ENCODE measurements around the gene OR56A1. TPM values are rescaled to one million over a fixed set of nuclear protein-coding genes. Genes with fewer than 3 reads are reported as not detected.
"Not testable (repeated sequence)": the region's sequence is repeated elsewhere in the genome, so short reads cannot be mapped to it uniquely, and the experiment has no call there.

The OR56A1 gene
- total RNA-seq, result under 1 TPM in 1 of 5 donors, not detected in 4; 0.18 TPM
- not detected for polyA plus RNA-seq
- long read RNA-seq, donor 1, result 0 reads
- long read RNA-seq, donor 2, result 0 reads
- long read RNA-seq, donor 3, result 0 reads
- long read RNA-seq, donor 4, result 0 reads
- long read RNA-seq, donor 5, result 0 reads
- long read RNA-seq, donor 6, result 0 reads
- long read RNA-seq, donor 7, partial matches to known transcripts, result 0 of 1 reads
- long read RNA-seq, donor 7, other reads (novel, unspliced or antisense), result 0 of 1 reads
- long read RNA-seq, donor 8, result 0 reads
- long read RNA-seq, donor 9, result 0 reads
- long read RNA-seq, donor 10, result 0 reads

- 71 to 91% (median 87%) methylated on average over 1 of the region's 1 CpG for WGBS, 5 donors
- DNase-seq, result no peak
- no peaks in the 10 kb centered on the region for H3K4me1 ChIP-seq
- intact Hi-C loops (cut with DNase I; ENCODE audit: low total_unique reads), result no loop called here
- no peak for TF ChIP-seq EP300 (IDR thresholded peaks at IDR 0.05)
- no peak for TF ChIP-seq POLR2AphosphoS5 (IDR thresholded peaks at IDR 0.05)
- no peak for TF ChIP-seq CTCF (IDR thresholded peaks at IDR 0.05)
- TF ChIP-seq POLR2A (IDR thresholded peaks at IDR 0.05), result no peak
- H3K4me3 ChIP-seq, result no peak within 1 kb of the TSS
- no peak within 1 kb of the TSS for H3K27ac ChIP-seq
- H3K27me3 ChIP-seq, result no peaks in the 10 kb centered on the region
- H3K36me3 ChIP-seq, result no peaks in the 10 kb centered on the region
- no peaks in the 10 kb centered on the region for H3K9me3 ChIP-seq
Observed at GRCh38 chr11:6030708-6031405, at the start of gene OR56A1. OR56A1 (minus strand) TSS chr11:6030758; CDS start chr11:6027692, 3,066 bp downstream.

DNA sequence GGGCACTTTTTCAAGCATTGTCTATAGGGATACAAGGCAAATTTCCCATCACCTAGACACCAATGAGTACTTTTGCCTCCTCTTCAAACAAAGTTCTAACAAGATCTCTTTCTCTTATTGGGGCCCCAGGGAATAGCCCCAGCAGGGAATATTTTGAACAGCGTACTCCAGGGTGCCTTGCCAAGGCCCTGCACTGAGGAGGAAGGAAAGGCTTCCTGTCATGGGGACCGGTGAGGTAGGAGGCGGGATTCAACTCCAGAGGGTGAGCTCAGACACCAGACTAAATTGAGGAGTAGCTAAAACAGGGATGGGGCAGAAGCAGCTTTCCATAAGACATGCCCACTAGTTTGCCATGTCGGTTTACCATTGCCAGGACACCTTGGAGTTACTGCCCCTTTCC lies 48.9 kb upstream of the OR56A1 start:
- no peak for DNase-seq
- WGBS, 5 donors, result 59 to 79% (median 71%) methylated on average over 4 of the region's 4 CpGs
- no peak for TF ChIP-seq EP300 (IDR thresholded peaks at IDR 0.05)
- no peak for TF ChIP-seq CTCF (IDR thresholded peaks at IDR 0.05)
- TF ChIP-seq POLR2AphosphoS5 (IDR thresholded peaks at IDR 0.05), result no peak
- no peak for TF ChIP-seq POLR2A (IDR thresholded peaks at IDR 0.05)
- no peak overlapping the region for H3K27ac ChIP-seq
- H3K4me1 ChIP-seq, result no peaks in the 10 kb centered on the region
- intact Hi-C loops (cut with DNase I; ENCODE audit: low total_unique reads), result no loop called here
- H3K4me3 ChIP-seq, result no peak overlapping the region
- H3K9me3 ChIP-seq, result peaks cover 0 to 18% (median 3%) of the 10 kb centered on the region in 4 donors
- H3K27me3 ChIP-seq, result no peaks in the 10 kb centered on the region
- no peaks in the 10 kb centered on the region for H3K36me3 ChIP-seq

GRCh38 chr11:6077723-6078122 lies 47.2 kb upstream of the OR56A1 start:
- Histone ChIP-seq H3K27me3 (no peaks in the 10 kb centered on the region), H3K4me1 (no peaks in the 10 kb centered on the region), H3K36me3 (no peaks in the 10 kb centered on the region), H3K27ac (no peak overlapping the region), H3K4me3 (no peak overlapping the region), H3K9me3 (peaks cover 0 to 18% (median 0%) of the 10 kb centered on the region in 4 donors)
- TF ChIP-seq CTCF (IDR thresholded peaks at IDR 0.05) (no peak), POLR2AphosphoS5 (IDR thresholded peaks at IDR 0.05) (no peak), EP300 (IDR thresholded peaks at IDR 0.05) (no peak), POLR2A (IDR thresholded peaks at IDR 0.05) (no peak)
- intact Hi-C loops (cut with DNase I; ENCODE audit: low total_unique reads), result no loop called here
- DNase-seq, result no peak
- 88 to 93% (median 91%) methylated on average over 6 of the region's 6 CpGs for WGBS, 5 donors

- H3K4me3 ChIP-seq; H3K27ac ChIP-seq; intact Hi-C loops (cut with DNase I; ENCODE audit: low total_unique reads); DNase-seq; H3K27me3 ChIP-seq; H3K4me1 ChIP-seq; H3K36me3 ChIP-seq: not testable (repeated sequence)
- H3K9me3 ChIP-seq, result peaks cover 0 to 18% (median 0%) of the 10 kb centered on the region in 4 donors
- WGBS, 5 donors, result 78 to 91% (median 83%) methylated on average over 2 of the region's 2 CpGs
Observed at GRCh38 chr11:6076443-6076842, 45.9 kb upstream of the OR56A1 start.

- Histone ChIP-seq H3K36me3 (no peaks in the 10 kb centered on the region), H3K4me1 (no peaks in the 10 kb centered on the region), H3K9me3 (no peaks in the 10 kb centered on the region), H3K27ac (no peak overlapping the region), H3K27me3 (no peaks in the 10 kb centered on the region), H3K4me3 (no peak overlapping the region)
- intact Hi-C loops (cut with DNase I; ENCODE audit: low total_unique reads), result no loop called here
- WGBS, 5 donors, result 69 to 86% (median 80%) methylated on average over 4 of the region's 4 CpGs
- no peak for DNase-seq
- TF ChIP-seq POLR2A (IDR thresholded peaks at IDR 0.05) (no peak), CTCF (IDR thresholded peaks at IDR 0.05) (no peak), EP300 (IDR thresholded peaks at IDR 0.05) (no peak), POLR2AphosphoS5 (IDR thresholded peaks at IDR 0.05) (no peak)
Observed at GRCh38 chr11:6067502-6067901, 36.9 kb upstream of the OR56A1 start.

All from stomach (tissue), 19 donors.